Naive B cell (primary cell): ENCODE results near the gene TBC1D22A. TPM values are rescaled to one million over a fixed set of nuclear protein-coding genes. Genes with fewer than 3 reads are reported as not detected.

Source experiments
- ATAC-seq, 2 donors: fragments of 150-1000 bp; cut with Tn5 transposase; 2 replicates each; pipeline ENCODE4 v1.10.0; 2021; ENCODE audit warnings: low read depth in 2 of 2, mild to moderate bottlenecking in 2 of 2, moderate library complexity in 2 of 2
- DNase-seq: peaks from one replicate; pipeline ENCODE4 v3.0.0; 2022
- H3K27ac Mint-ChIP-seq, 6 donors: one replicate each; pipeline ENCODE4 v1.8.0; 2020 to 2022; ENCODE audit warnings: mild to moderate bottlenecking in 6 of 6, mixed read lengths in 6 of 6, moderate library complexity in 5 of 6, inconsistent platforms in 2 of 6
- H3K27me3 Mint-ChIP-seq, 3 donors: one replicate each; pipeline ENCODE4 v1.8.0; 2021 to 2022; ENCODE audit warnings: mixed read lengths in 3 of 3, mild to moderate bottlenecking in 1 of 3
- H3K36me3 Mint-ChIP-seq, 2 donors: one replicate each; pipeline ENCODE4 v1.8.0; 2020 to 2022; ENCODE audit warnings: mixed read lengths in 2 of 2, inconsistent platforms in 1 of 2, mild to moderate bottlenecking in 1 of 2
- H3K4me1 Mint-ChIP-seq, 3 donors: one replicate each; pipeline ENCODE4 v1.8.0; 2020 to 2022; ENCODE audit warnings: mixed read lengths in 3 of 3, inconsistent platforms in 1 of 3, mild to moderate bottlenecking in 1 of 3, moderate library complexity in 1 of 3
- H3K4me3 Mint-ChIP-seq, 8 donors: one replicate each; pipeline ENCODE4 v1.8.0; 2020 to 2022; ENCODE audit warnings: mild to moderate bottlenecking in 8 of 8, mixed read lengths in 8 of 8, moderate library complexity in 8 of 8, inconsistent platforms in 2 of 8
- H3K9me3 Mint-ChIP-seq, 7 donors: one replicate each; pipeline ENCODE4 v1.8.0; 2020 to 2022; ENCODE audit warnings: mixed read lengths in 7 of 7, mild to moderate bottlenecking in 5 of 7, inconsistent platforms in 2 of 7, moderate library complexity in 1 of 7
- polyA plus RNA-seq, 6 donors: library from polyadenylated mRNA; unstranded; fragments of 300-500 nt; fragmentation: Illumina TruSeq; gene quantifications; one replicate each; pipeline ENCODE4 v1.2.3, GENCODE V29; 2021; ENCODE audit warnings: low read depth in 6 of 6

Gene TBC1D22A
- polyA plus RNA-seq, 6 donors from 2014 or later = 47.2 to 74.5 (median 62.6) TPM

- H3K36me3 Mint-ChIP-seq = peaks cover 0 to 6% of the 10 kb centered on the region in 2 donors
- no peaks in the 10 kb centered on the region for H3K27me3 Mint-ChIP-seq
- peaks cover 0 to 20% (median 9%) of the 10 kb centered on the region in 3 donors for H3K4me1 Mint-ChIP-seq
- peak overlapping the region in 3 of 6 donors; percentile 26 to 87 (median 82) for H3K27ac Mint-ChIP-seq
- ATAC-seq (no peak), DNase-seq (no peak)
- H3K4me3 Mint-ChIP-seq = peak overlapping the region in 2 of 8 donors; percentile 37 to 42
- H3K9me3 Mint-ChIP-seq = peaks cover 0 to 3% (median 0%) of the 10 kb centered on the region in 7 donors
These were observed 386.7 kb downstream of the TBC1D22A start for GRCh38 chr22:47148956-47149728.

DNA sequence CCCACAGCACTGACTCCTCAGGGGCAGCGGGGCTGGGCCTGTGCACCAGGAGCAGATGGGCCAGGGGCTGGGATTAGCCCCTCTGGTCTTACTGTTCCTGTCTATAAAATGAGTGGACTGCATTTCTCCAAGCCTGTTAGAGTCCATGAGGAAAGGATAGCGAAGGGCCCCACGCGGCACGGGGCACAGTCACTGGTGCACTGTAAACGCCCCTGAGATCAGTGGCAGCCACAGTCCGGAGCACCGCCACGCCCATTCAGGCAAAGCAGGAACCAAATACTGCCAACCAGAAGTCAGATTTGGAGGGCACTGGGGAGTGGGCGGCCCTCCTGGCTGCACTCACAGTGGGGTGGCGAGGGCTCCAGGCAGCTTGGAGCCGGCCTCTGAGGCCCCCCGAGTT lies 387.5 kb downstream of the TBC1D22A start:
- no peak overlapping the region for H3K4me3 Mint-ChIP-seq
- H3K36me3 Mint-ChIP-seq = peaks cover 0 to 4% of the 10 kb centered on the region in 2 donors
- H3K4me1 Mint-ChIP-seq = peaks cover 0 to 19% (median 9%) of the 10 kb centered on the region in 3 donors
- H3K9me3 Mint-ChIP-seq = peaks cover 0 to 3% (median 0%) of the 10 kb centered on the region in 7 donors
- no peaks in the 10 kb centered on the region for H3K27me3 Mint-ChIP-seq
- peak overlapping the region in 1 of 6 donors; percentile 70 for H3K27ac Mint-ChIP-seq
- DNase-seq = no peak
- no peak for ATAC-seq

DNA sequence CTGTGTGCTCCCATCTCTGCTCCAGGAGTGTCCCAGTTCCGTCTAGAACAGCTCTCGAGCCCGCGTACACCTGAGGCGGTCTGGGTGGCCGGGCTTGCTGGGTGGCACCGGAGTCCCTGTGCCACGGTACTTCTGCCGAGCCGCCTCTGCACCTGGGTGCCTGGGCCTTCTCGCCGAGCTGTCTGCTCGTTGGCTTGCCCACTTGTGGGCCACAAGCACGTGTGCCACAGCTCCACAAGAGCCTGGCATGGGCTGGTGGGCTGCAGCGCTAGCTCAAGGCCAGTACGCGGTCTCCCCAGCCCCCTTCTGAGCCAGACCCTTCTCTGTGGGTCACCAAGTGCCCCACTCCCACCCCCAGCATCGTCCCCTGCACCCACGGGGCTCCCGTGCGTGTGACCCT lies 388.0 kb downstream of the TBC1D22A start:
- Mint-ChIP-seq H3K27me3 (no peaks in the 10 kb centered on the region), H3K4me3 (no peak overlapping the region), H3K27ac (no peak overlapping the region), H3K36me3 (no peaks in the 10 kb centered on the region), H3K9me3 (peaks cover 0 to 3% (median 0%) of the 10 kb centered on the region in 7 donors), H3K4me1 (peaks cover 0 to 14% (median 7%) of the 10 kb centered on the region in 3 donors)
- DNase-seq (no peak), ATAC-seq (no peak)

- ATAC-seq = no peak
- Mint-ChIP-seq H3K4me1 (peaks cover 0 to 11% (median 7%) of the 10 kb centered on the region in 3 donors), H3K27ac (peak overlapping the region in 1 of 6 donors; percentile 82), H3K4me3 (no peak overlapping the region), H3K27me3 (no peaks in the 10 kb centered on the region), H3K36me3 (no peaks in the 10 kb centered on the region), H3K9me3 (peaks cover 0 to 3% (median 0%) of the 10 kb centered on the region in 7 donors)
- DNase-seq = no peak
These were observed 388.6 kb downstream of the TBC1D22A start for GRCh38 chr22:47151064-47151463.

DNA sequence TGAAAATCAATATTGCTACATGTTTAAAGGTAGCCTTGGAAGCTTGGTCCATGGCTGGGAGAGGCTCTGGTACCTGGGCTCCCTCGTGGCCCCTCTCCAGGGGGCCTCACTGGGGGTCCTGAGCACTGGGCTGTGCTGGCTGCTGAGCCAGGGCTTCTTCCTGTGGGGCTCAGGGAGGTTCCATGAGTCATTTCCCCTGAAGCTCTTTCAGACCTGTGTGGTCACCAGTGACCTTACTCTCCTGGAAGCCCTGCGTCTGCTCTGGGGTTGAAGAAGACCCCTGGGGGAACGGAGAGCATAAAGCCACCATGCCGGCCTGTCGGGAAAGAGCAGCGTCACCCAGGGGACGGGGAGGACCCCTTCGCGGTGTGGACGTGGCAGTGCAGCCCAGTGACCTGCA lies 389.0 kb downstream of the TBC1D22A start:
- Mint-ChIP-seq H3K4me1 (peaks cover 0 to 11% (median 7%) of the 10 kb centered on the region in 3 donors), H3K27ac (peak overlapping the region in 1 of 6 donors; percentile 82), H3K27me3 (no peaks in the 10 kb centered on the region), H3K4me3 (no peak overlapping the region), H3K9me3 (peaks cover 0 to 3% (median 0%) of the 10 kb centered on the region in 7 donors), H3K36me3 (no peaks in the 10 kb centered on the region)
- ATAC-seq = no peak
- no peak for DNase-seq

GRCh38 chr22:47152236-47152635 lies 389.8 kb downstream of the TBC1D22A start:
- peak overlapping the region in 1 of 6 donors; percentile 49 for H3K27ac Mint-ChIP-seq
- H3K4me1 Mint-ChIP-seq = peaks cover 0 to 11% (median 7%) of the 10 kb centered on the region in 3 donors
- no peak overlapping the region for H3K4me3 Mint-ChIP-seq
- H3K9me3 Mint-ChIP-seq = peaks cover 0 to 3% (median 0%) of the 10 kb centered on the region in 7 donors
- H3K27me3 Mint-ChIP-seq = no peaks in the 10 kb centered on the region
- DNase-seq (no peak), ATAC-seq (no peak)
- peaks cover 3 to 4% of the 10 kb centered on the region in 2 donors for H3K36me3 Mint-ChIP-seq

DNA sequence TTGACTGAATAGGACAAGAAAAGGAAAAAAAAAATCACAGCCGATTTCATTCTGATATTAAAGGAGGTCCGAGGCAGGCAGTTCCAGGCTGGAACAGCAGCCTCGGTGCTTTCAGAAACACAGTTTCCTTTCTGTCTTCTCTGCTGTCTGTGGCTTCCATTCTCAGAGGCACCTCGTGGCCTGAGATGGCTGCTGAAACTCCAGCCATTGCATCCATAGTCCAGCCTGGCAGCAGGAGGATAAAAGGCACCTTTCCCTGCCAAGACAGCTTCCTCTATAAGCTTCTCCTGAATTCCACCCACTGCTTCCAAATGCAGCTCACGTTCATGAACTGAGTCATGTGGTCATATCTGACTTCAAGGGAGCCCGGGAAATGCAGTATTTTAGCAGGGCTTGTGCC lies 390.5 kb downstream of the TBC1D22A start:
- H3K4me3 Mint-ChIP-seq = peak overlapping the region in 1 of 8 donors; percentile 88
- H3K27ac Mint-ChIP-seq = no peak overlapping the region
- H3K27me3 Mint-ChIP-seq = no peaks in the 10 kb centered on the region
- H3K4me1 Mint-ChIP-seq = peaks cover 0 to 11% (median 7%) of the 10 kb centered on the region in 3 donors
- H3K9me3 Mint-ChIP-seq = peaks cover 0 to 3% (median 0%) of the 10 kb centered on the region in 7 donors
- DNase-seq = no peak
- H3K36me3 Mint-ChIP-seq = peaks cover 4 to 6% of the 10 kb centered on the region in 2 donors
- no peak for ATAC-seq

GRCh38 chr22:47153854-47154525 lies 391.5 kb downstream of the TBC1D22A start:
- Mint-ChIP-seq H3K4me1 (peaks cover 0 to 7% (median 7%) of the 10 kb centered on the region in 3 donors), H3K27me3 (no peaks in the 10 kb centered on the region), H3K9me3 (peaks cover 0 to 3% (median 0%) of the 10 kb centered on the region in 7 donors), H3K4me3 (peak overlapping the region in 1 of 8 donors; percentile 37), H3K36me3 (peaks cover 4 to 6% of the 10 kb centered on the region in 2 donors), H3K27ac (peak overlapping the region in 3 of 6 donors; percentile 15 to 75 (median 73))
- ATAC-seq = no peak
- DNase-seq = no peak

GRCh38 chr22:47154621-47155081 lies 392.2 kb downstream of the TBC1D22A start:
- ATAC-seq (no peak), DNase-seq (no peak)
- H3K27me3 Mint-ChIP-seq = no peaks in the 10 kb centered on the region
- peaks cover 0 to 7% (median 7%) of the 10 kb centered on the region in 3 donors for H3K4me1 Mint-ChIP-seq
- H3K9me3 Mint-ChIP-seq = peaks cover 0 to 3% (median 0%) of the 10 kb centered on the region in 7 donors
- H3K4me3 Mint-ChIP-seq = no peak overlapping the region
- peak overlapping the region in 1 of 6 donors; percentile 70 for H3K27ac Mint-ChIP-seq
- peaks cover 4 to 6% of the 10 kb centered on the region in 2 donors for H3K36me3 Mint-ChIP-seq

GRCh38 chr22:47155131-47155885 lies 392.9 kb downstream of the TBC1D22A start:
- ATAC-seq (no peak), DNase-seq (no peak)
- H3K36me3 Mint-ChIP-seq = peaks cover 4 to 6% of the 10 kb centered on the region in 2 donors
- H3K4me1 Mint-ChIP-seq = peaks cover 0 to 7% (median 7%) of the 10 kb centered on the region in 3 donors
- H3K9me3 Mint-ChIP-seq = peaks cover 0 to 3% (median 0%) of the 10 kb centered on the region in 7 donors
- H3K27ac Mint-ChIP-seq = peak overlapping the region in 1 of 6 donors; percentile 63
- H3K4me3 Mint-ChIP-seq = no peak overlapping the region
- H3K27me3 Mint-ChIP-seq = no peaks in the 10 kb centered on the region

DNA sequence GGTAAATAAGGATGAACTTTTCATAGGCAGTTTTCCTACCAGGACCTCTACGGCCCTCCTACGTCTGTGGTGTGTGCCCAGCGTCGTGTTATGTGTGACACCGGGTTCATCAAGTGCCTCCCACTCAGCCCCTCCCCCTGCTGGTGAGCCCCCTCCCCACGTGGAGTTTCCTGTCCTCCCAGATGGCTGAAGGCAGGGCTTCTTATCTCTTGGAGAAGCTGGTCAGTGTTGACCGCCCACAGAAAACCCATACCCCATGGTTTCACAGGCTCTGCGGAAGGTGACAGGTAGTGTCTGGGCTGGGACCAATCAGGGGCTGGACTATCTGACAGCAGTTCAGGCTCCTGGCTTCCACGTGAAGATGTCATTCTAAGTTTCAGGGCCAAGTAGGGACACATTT lies 393.5 kb downstream of the TBC1D22A start:
- no peak for DNase-seq

DNA sequence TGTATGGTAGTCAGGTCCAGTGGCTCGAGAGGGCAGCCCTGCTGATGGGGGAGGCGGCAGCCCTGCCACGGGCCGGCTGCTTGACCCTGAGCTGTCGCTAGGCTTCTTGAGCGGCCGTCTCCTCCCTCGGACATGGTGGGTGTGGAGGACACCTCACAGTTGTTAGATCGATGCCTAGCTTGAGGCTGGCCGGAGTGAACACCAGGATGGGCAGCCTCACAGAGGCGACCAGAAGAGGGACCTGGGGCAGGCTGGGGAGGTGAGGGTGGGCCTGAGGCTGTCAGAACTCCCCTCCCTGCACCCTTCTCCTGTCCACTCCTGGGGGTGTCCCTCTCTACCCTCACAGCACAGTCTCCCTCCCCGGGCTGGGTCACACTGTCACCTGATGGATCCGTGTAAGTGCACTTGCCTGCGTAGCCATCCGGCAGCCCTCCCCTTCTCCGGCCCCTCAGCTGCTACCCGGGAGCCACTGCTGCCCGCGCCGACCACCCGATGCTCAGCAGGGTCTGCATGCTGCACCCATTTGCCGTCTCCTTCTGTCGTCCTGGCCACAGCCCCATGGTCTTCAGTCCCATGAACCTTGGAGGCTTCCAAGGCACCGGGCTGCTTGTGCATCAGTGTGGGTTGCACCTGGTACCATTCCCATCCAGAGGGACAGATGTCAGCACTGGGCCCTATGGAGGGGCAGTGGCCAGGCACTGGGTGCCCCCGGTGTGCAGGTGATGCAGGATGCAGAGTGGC lies 394.1 kb downstream of the TBC1D22A start:
- H3K27ac Mint-ChIP-seq = peak overlapping the region in 1 of 6 donors; percentile 74

More for the DNA sequence above, 393.5 kb downstream of the TBC1D22A start:
- Mint-ChIP-seq H3K27ac (peak overlapping the region in 1 of 6 donors; percentile 32), H3K36me3 (peaks cover 4 to 6% of the 10 kb centered on the region in 2 donors), H3K27me3 (no peaks in the 10 kb centered on the region), H3K4me1 (peaks cover 0 to 7% (median 7%) of the 10 kb centered on the region in 3 donors), H3K9me3 (peaks cover 0 to 3% (median 0%) of the 10 kb centered on the region in 7 donors), H3K4me3 (no peak overlapping the region)
- no peak for ATAC-seq

More for the DNA sequence above, 394.1 kb downstream of the TBC1D22A start:
- peaks cover 4 to 6% of the 10 kb centered on the region in 2 donors for H3K36me3 Mint-ChIP-seq
- no peak for DNase-seq
- no peaks in the 10 kb centered on the region for H3K27me3 Mint-ChIP-seq
- no peak overlapping the region for H3K4me3 Mint-ChIP-seq
- peaks cover 0 to 7% (median under 1%) of the 10 kb centered on the region in 3 donors for H3K4me1 Mint-ChIP-seq
- H3K9me3 Mint-ChIP-seq = peaks cover 0 to 3% (median 0%) of the 10 kb centered on the region in 7 donors
- ATAC-seq = no peak
